Right atrium auricular region (tissue), 2 donors: ENCODE data around the gene DIAPH1. TPM values are rescaled to one million over a fixed set of nuclear protein-coding genes. Genes with fewer than 3 reads are reported as not detected.
A peak's percentile ranks its signal among the peaks of the same experiment; 100 is the strongest.

Source experiments
- DNase-seq: peaks from one replicate; pipeline ENCODE4 v3.0.0-alpha.2; 2019; ENCODE audit warnings: low spot score
- H3K27ac ChIP-seq, 2 donors: fragments of 200-600 bp; sonication (generic); 1 replicate in 1 of 2; 2 replicates in 1 of 2; pipeline ENCODE4 v1.5.1; 2016 to 2019
- H3K27me3 ChIP-seq, 2 donors: fragments of 200-600 bp; sonication (generic); one replicate each; pipeline versions ENCODE4 v1.5.1 to v1.6.0; 2017 to 2019
- H3K36me3 ChIP-seq: fragments of 200-600 bp; sonication (generic); one replicate; pipeline ENCODE4 v1.5.1; 2016
- H3K4me1 ChIP-seq, 2 donors: fragments of 200-600 bp; sonication (generic); one replicate each; pipeline versions ENCODE4 v1.5.1 to v1.6.0; 2017 to 2019
- H3K4me3 ChIP-seq, 2 donors: fragments of 200-600 bp; sonication (generic); 1 replicate in 1 of 2; 2 replicates in 1 of 2; pipeline ENCODE4 v1.5.1; 2017 to 2019; ENCODE audit warnings: mild to moderate bottlenecking in 1 of 2, moderate library complexity in 1 of 2
- H3K9me3 ChIP-seq, 2 donors: fragments of 200-600 bp; sonication (generic); one replicate each; pipeline ENCODE4 v1.5.1; 2019
- total RNA-seq, 2 donors: library from RNA; depleted of rRNA; stranded (reverse); fragments of >200 nt; gene quantifications; one replicate each; pipeline ENCODE4 v1.1.0, GENCODE V29; 2016
- TF ChIP-seq, protein P1 (sequence below), 2 donors: fragments of 200-600 bp; sonication (generic); IDR thresholded peaks; one replicate each; pipeline ENCODE4 v1.5.1; 2019; ENCODE audit warnings: antibody characterized with exemption in 2 of 2

The DIAPH1 gene
- total RNA-seq, 2 donors from 2014 or later, result 18.7 to 82.7 TPM

DNA sequence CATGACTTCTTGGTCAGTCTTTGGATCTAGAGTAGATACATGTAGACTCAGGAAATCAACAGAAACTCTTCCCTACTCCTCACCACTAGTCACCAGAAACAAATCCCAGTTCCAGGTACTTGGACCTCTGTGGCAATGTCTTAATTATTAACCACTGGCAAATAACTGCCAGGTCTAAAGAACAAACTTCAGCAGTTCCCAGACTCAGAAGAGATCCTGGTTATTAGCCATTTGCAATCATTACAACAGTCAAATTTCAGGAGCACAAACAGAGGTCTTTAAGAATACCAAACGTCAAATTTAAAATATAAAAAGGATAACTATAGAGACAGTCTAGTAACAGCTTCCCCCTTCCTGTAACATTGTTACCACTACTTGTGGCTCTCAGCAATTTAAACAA lies 10.2 kb downstream of the DIAPH1 start:
- no peak overlapping the region for H3K27ac ChIP-seq

DNA sequence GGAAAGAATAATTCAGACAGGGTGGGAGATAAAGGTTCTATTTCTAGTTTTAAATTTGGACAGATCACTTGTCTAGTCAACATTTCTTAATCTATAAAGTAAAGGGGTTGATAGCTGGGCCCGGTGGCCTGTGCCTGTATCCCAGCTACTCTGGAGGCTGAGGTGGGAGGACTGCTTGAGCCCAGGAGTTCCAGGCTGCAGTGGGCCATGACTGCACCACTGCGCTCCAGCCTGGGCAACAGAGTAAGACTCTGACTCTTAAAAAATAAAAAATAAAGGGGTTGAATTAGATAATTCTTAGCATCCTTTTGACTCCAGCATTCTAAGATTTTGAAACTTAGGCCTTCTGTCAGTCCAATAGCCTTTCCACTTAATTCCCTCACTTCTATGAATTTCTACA lies 10.8 kb downstream of the DIAPH1 start:
- Histone ChIP-seq H3K4me1 (peaks cover 0 to 38% of the 10 kb centered on the region in 2 donors), H3K9me3 (no peaks in the 10 kb centered on the region), H3K4me3 (no peak overlapping the region), H3K27ac (no peak overlapping the region), H3K27me3 (no peaks in the 10 kb centered on the region), H3K36me3 (no peaks in the 10 kb centered on the region)
- TF ChIP-seq, protein P1, sequence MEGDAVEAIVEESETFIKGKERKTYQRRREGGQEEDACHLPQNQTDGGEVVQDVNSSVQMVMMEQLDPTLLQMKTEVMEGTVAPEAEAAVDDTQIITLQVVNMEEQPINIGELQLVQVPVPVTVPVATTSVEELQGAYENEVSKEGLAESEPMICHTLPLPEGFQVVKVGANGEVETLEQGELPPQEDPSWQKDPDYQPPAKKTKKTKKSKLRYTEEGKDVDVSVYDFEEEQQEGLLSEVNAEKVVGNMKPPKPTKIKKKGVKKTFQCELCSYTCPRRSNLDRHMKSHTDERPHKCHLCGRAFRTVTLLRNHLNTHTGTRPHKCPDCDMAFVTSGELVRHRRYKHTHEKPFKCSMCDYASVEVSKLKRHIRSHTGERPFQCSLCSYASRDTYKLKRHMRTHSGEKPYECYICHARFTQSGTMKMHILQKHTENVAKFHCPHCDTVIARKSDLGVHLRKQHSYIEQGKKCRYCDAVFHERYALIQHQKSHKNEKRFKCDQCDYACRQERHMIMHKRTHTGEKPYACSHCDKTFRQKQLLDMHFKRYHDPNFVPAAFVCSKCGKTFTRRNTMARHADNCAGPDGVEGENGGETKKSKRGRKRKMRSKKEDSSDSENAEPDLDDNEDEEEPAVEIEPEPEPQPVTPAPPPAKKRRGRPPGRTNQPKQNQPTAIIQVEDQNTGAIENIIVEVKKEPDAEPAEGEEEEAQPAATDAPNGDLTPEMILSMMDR (IDR thresholded peaks at IDR 0.05), result no peak
- DNase-seq, result no peak

More for the DNA sequence above, 10.2 kb downstream of the DIAPH1 start:
- no peaks in the 10 kb centered on the region for H3K9me3 ChIP-seq
- H3K36me3 ChIP-seq, result no peaks in the 10 kb centered on the region
- no peak overlapping the region for H3K4me3 ChIP-seq
- peaks cover 0 to 36% of the 10 kb centered on the region in 2 donors for H3K4me1 ChIP-seq
- no peak for DNase-seq
- TF ChIP-seq, protein P1 (IDR thresholded peaks at IDR 0.05), result no peak
- H3K27me3 ChIP-seq, result no peaks in the 10 kb centered on the region

DNA sequence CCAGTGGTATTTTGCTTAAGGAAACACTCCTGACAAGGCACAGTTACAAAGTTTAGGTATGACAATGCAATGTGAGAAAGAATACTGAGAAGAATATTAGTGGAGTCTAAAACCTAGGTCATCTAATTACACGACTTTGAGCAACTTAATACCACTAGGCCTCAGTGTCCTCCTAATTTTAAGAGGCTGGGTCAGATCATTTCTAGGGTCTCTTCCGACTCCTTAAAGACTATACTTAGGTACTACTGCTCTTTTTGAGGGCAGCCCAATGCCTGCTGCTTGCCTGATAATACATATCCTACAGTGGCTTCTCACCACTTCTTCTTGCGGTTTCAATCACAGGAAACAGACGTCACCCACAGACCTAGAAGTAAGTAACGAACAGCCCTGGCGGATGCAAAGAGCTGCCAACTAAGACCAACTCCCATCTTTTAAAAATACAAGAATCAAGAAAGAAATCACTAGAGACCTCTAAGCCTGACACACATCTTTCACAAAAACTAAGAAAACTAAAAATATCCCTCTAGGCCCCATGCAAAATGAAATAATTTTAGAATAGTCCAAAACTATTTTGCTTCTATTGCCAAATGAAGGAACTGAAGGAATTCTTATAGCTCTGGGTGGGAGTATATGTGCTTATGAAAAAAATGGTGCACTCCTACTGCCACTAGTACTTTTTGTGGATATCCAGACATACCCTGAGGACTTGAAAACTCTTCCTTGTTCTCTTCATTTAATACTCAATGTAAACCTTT lies 13.1 kb downstream of the DIAPH1 start:
- peak overlapping the region; percentile 67 to 77 for H3K27ac ChIP-seq
- TF ChIP-seq, protein P1 (IDR thresholded peaks at IDR 0.05), result no peak
- H3K4me3 ChIP-seq, result no peak overlapping the region
- peaks cover 0 to 38% of the 10 kb centered on the region in 2 donors for H3K4me1 ChIP-seq
- no peaks in the 10 kb centered on the region for H3K27me3 ChIP-seq
- no peaks in the 10 kb centered on the region for H3K36me3 ChIP-seq
- H3K9me3 ChIP-seq, result no peaks in the 10 kb centered on the region
- peak; percentile 66 for DNase-seq

DNA sequence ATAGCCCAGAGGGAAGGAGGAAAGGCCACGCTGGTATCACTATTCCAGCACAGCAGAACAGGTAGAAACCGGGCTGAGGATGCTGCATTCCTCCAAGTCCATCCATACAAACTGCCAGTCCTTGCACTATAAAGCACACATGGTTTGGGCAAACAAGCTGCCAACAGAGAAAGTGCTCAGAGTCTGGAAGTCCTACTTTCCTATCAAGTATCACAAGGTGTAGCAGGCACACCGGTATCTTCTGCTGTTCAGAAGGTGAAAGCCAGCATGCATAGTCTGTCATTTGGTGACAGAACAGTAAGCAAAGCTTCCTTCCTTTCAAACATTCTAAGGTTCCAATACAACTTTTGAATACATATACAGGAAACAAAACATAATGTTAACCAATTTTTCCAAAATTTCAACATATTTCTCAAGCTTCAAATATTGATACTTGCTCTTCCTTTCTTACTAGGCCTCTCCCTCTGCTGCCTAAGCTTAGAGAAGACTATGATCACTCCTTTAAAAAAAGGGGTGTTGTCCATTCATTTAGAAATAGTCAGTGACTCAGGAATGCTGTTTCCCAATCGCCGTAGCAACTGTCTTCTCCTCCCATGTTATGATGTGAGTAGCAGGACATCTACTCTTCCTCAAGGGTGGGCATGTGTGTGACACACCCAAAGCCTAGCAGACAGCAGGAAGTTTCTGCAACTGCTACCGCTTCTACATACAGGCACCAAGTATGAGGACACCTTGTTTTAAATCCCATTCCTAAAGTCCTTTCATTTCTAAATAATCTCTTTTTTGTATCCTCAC lies 14.7 kb downstream of the DIAPH1 start:
- Histone ChIP-seq H3K27ac (peak overlapping the region; percentile 49 to 77), H3K4me3 (no peak overlapping the region), H3K9me3 (no peaks in the 10 kb centered on the region), H3K27me3 (no peaks in the 10 kb centered on the region), H3K4me1 (peaks cover 0 to 53% of the 10 kb centered on the region in 2 donors), H3K36me3 (no peaks in the 10 kb centered on the region)
- TF ChIP-seq, protein P1 (IDR thresholded peaks at IDR 0.05), result no peak
- peak; percentile 89 for DNase-seq

DNA sequence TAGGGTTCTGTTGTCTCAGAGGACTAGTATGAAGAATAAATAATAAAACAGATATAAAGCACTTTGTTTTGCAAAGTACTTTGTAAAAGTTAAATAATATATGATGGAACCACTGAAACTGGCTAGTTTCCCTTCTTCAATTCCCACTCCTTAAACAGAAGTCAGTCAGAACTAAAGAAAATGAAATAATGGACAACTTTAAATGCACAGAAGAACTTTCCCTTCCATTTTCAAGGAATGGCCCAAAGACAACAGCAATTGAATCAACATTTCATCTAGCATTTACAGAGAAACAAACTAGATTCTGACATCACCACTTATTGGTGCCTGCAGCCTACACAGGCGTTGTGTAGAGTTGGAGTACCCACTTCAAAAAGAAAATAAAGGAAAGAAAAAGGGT lies 16.2 kb downstream of the DIAPH1 start:
- H3K9me3 ChIP-seq, result no peaks in the 10 kb centered on the region
- H3K4me1 ChIP-seq, result peaks cover 0 to 63% of the 10 kb centered on the region in 2 donors
- H3K36me3 ChIP-seq, result no peaks in the 10 kb centered on the region
- no peak for DNase-seq
- TF ChIP-seq, protein P1 (IDR thresholded peaks at IDR 0.05), result no peak
- no peaks in the 10 kb centered on the region for H3K27me3 ChIP-seq
- H3K4me3 ChIP-seq, result no peak overlapping the region
- H3K27ac ChIP-seq, result no peak overlapping the region
